K562 (cell line): Measurements from ENCODE around the gene UIMC1. TPM values are rescaled to one million over a fixed set of nuclear protein-coding genes. Genes with fewer than 3 reads are reported as not detected.

Experiments used
- MTA2 ChIP-seq: fragments of 450-650 bp; IDR thresholded peaks from 2 replicates; pipeline ENCODE4 v1.6.1; 2016; ENCODE audit warnings: low read depth
- ZNF407 ChIP-seq: fragments of 450-650 bp; IDR thresholded peaks from 2 replicates; pipeline ENCODE4 v1.6.1; 2016; ENCODE audit warnings: low read depth
- polyA plus RNA-seq, 8 experiments: library from polyadenylated mRNA; depleted of rRNA in 4 of 8; stranded (reverse) in 5 of 8; unstranded in 3 of 8; fragments of >200 nt; fragmentation: Nextera tagmentation in 2 of 8; fragmentation: Illumina TruSeq in 1 of 8; extraction: Ambion mirVana in 2 of 8; extraction: Trizol in 1 of 8; gene quantifications; 2 replicates each; pipeline versions ENCODE4 v1.2.1 to v1.2.3, GENCODE V29; 2011 to 2014; ENCODE audit warnings: inconsistent platforms in 1 of 8, missing spikeins in 1 of 8
- total RNA-seq, 7 experiments: library from RNA; depleted of rRNA in 6 of 7; stranded (reverse); fragments of >200 nt in 6 of 7; fragmentation: Illumina TruSeq in 2 of 7; extraction: Trizol in 2 of 7; gene quantifications; 2 replicates each; pipeline versions ENCODE4 v1.2.1 to v1.2.3, GENCODE V29; 2011 to 2021; ENCODE audit warnings: low replicate concordance in 1 of 7

UIMC1 gene
- total and polyA plus RNA-seq, 9 of the 15 experiments (the other 6 are each of a cell fraction or from before 2014, with no cell fraction given), result 14.9 to 51.7 (median 36.8) TPM

- no peak for TF ChIP-seq ZNF407
- no peak for TF ChIP-seq MTA2
Measured at GRCh38 chr5:176878463-176878862, 128.1 kb downstream of the UIMC1 start (continued).
